C4-2B (cell line): ENCODE results near the gene C8G.

ENCODE experiments used
- CTCF ChIP-seq: fragments of 450-650 bp; conservative IDR thresholded peaks from 2 replicates; pipeline ENCODE4 v1.5.1; 2017; ENCODE audit warnings: mild to moderate bottlenecking
- ZFX ChIP-seq: fragments of 450-650 bp; IDR thresholded peaks from 2 replicates; pipeline ENCODE4 v1.6.1; 2017

- TF ChIP-seq CTCF (no peak), ZFX (no peak)
Measured at GRCh38 chr9:136980669-136981478, 35.8 kb downstream of the C8G start.
